LNCAP (cell line): ENCODE results near the gene SGPL1.

Source experiments
- CTCF ChIP-seq: fragments of 450-650 bp; IDR thresholded peaks from 2 replicates; pipeline ENCODE4 v1.5.1; 2017; ENCODE audit warnings: mild to moderate bottlenecking

The SGPL1 gene

GRCh38 chr10:70911386-70911785 is 95.6 kb downstream of the SGPL1 start:
- TF ChIP-seq CTCF: no peak

- no peak for TF ChIP-seq CTCF
Measured at GRCh38 chr10:70912556-70912955, 96.8 kb downstream of the SGPL1 start.

DNA sequence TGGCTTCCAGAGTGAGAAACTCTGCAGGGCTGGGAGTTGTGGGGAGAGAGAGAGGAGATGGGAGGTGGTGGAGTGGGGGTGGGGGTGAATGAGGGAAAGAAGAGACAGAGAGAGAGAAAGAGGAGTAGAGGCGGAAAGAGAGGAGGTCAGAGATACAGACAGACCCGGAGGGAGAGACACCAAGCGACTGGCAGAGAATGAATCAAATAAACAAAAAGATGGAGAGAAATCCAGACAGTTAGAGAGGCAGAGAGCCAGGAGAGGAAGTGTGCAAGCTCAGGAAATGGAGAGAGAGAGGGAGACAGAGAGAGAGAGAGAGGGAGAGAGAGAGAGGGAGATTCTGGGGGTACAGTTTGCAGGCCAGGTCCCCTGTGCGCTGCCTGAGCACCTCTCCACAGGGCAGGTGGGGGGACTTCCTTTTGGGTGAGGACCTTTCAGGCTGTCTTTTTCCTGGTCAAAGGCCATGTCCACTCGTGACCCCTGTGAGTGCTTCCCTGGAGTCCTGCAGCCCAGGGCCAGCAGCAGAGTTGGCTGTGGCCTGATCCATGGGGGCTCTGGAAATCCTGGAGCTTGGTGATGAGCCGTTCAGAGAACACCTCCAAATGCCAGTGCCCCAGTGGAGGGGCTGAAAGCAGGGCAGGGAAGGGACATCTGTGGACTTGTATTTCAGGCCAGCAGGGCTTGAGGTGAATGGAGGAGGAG is 97.6 kb downstream of the SGPL1 start:
- no peak for TF ChIP-seq CTCF

GRCh38 chr10:70913893-70914240 is 98.1 kb downstream of the SGPL1 start:
- TF ChIP-seq CTCF: no peak

DNA sequence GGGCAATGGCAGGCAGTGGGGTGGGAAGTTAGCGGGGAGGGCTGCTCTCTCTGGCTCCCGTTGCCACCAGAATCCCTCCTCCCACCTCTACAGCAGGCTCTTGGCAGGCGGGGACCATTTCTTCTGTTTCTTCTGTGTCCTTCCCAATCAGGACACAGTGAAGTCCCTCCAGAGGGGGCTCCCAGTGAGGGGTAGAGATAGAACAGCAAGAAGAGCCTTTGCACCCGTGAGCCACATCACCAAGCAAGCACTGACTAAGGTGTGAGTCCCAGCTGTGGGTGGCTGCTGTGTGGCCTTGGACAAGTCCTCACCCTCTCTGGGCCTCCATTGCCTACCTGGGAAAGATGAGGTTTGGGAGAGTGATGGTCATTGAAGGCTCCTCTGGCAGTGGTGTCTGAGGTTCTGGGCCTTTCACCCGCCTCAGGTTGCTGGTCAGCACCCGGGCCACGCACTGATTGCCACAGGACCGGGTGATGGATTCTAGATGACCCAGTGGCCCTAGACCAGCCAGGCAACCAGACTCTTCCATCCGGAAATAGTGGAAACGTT is 98.6 kb downstream of the SGPL1 start:
- TF ChIP-seq CTCF: no peak

DNA sequence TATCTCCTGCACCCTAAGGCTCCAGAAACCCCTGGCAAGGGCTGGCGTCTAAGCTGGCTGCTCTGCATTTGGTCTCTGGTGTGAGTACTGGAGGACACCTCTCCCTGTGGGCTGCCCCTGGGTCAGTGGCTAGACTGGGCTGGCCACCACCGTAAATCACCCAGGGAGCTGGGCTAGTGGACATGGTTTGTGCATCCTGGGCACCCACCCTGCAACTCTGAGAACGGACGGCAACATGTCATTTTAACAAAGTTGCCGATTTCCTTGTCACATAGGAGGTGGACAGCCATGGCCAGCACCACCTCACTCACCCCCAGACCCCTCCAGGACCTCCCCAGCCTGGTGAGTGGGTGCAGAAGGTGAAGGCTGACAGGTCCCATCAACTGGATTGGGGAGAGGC is 99.5 kb downstream of the SGPL1 start:
- TF ChIP-seq CTCF: no peak

GRCh38 chr10:70915806-70916205 is 100.1 kb downstream of the SGPL1 start:
- no peak for TF ChIP-seq CTCF

GRCh38 chr10:70916241-70916640 is 100.5 kb downstream of the SGPL1 start:
- no peak for TF ChIP-seq CTCF
